ENCODE measurements around the gene ELOVL2.

Gene ELOVL2

GRCh38 chr6:10933126-10933525 is 111.0 kb downstream of the ELOVL2 start:
- Histone ChIP-seq H3K9ac (no peak overlapping the region), H3K36me3 (ENCODE audit: insufficient read depth) (no peaks in the 10 kb centered on the region), H2AFZ (ENCODE audit: low read depth) (no peak overlapping the region), H3K27me3 (ENCODE audit: insufficient read depth, low read depth) (no peaks in the 10 kb centered on the region), H3K4me1 (ENCODE audit: low read depth, poor library complexity, severe bottlenecking) (no peaks in the 10 kb centered on the region), H3K4me2 (no peak overlapping the region), H3K4me3 (IDR thresholded peaks at IDR 0.05; ENCODE audit: insufficient read depth, low read depth, low read length) (no peak overlapping the region), H4K20me1 (ENCODE audit: insufficient read depth) (no peaks in the 10 kb centered on the region), H3K79me2 (ENCODE audit: insufficient read depth, low read depth) (no peaks in the 10 kb centered on the region), H3K27ac (no peak overlapping the region)
- TF ChIP-seq, protein P1, sequence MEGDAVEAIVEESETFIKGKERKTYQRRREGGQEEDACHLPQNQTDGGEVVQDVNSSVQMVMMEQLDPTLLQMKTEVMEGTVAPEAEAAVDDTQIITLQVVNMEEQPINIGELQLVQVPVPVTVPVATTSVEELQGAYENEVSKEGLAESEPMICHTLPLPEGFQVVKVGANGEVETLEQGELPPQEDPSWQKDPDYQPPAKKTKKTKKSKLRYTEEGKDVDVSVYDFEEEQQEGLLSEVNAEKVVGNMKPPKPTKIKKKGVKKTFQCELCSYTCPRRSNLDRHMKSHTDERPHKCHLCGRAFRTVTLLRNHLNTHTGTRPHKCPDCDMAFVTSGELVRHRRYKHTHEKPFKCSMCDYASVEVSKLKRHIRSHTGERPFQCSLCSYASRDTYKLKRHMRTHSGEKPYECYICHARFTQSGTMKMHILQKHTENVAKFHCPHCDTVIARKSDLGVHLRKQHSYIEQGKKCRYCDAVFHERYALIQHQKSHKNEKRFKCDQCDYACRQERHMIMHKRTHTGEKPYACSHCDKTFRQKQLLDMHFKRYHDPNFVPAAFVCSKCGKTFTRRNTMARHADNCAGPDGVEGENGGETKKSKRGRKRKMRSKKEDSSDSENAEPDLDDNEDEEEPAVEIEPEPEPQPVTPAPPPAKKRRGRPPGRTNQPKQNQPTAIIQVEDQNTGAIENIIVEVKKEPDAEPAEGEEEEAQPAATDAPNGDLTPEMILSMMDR (conservative IDR thresholded peaks at IDR 0.05; ENCODE audit: low read depth, low read length) = no peak

Measured in KMS-11 (cell line).